Measurements from ENCODE around the gene CFAP97D1.

CFAP97D1 gene

GRCh38 chr17:43799047-43799446, 18.8 kb downstream of the CFAP97D1 start:
- DNase-seq (ENCODE audit: low read depth) = no peak

- no peak for DNase-seq (ENCODE audit: low read depth)
Observed at GRCh38 chr17:43800736-43801135, 20.5 kb downstream of the CFAP97D1 start.

GRCh38 chr17:43801844-43802243, 21.6 kb downstream of the CFAP97D1 start:
- no peak for DNase-seq (ENCODE audit: low read depth)

GRCh38 chr17:43803758-43804157, 23.5 kb downstream of the CFAP97D1 start:
- DNase-seq (ENCODE audit: low read depth) = no peak

GRCh38 chr17:43805117-43805516, 24.9 kb downstream of the CFAP97D1 start:
- no peak for DNase-seq (ENCODE audit: low read depth)

GRCh38 chr17:43808076-43808475, 27.8 kb downstream of the CFAP97D1 start:
- no peak for DNase-seq (ENCODE audit: low read depth)

- DNase-seq (ENCODE audit: low read depth) = no peak
Observed at GRCh38 chr17:43809121-43809520, 28.9 kb downstream of the CFAP97D1 start.

- DNase-seq (ENCODE audit: low read depth) = no peak
Observed at GRCh38 chr17:43810226-43810715, 30.0 kb downstream of the CFAP97D1 start.

- DNase-seq (ENCODE audit: low read depth) = no peak
Observed at GRCh38 chr17:43810823-43811222, 30.6 kb downstream of the CFAP97D1 start.

GRCh38 chr17:43812396-43813265, 32.4 kb downstream of the CFAP97D1 start:
- DNase-seq (ENCODE audit: low read depth) = no peak

- DNase-seq (ENCODE audit: low read depth) = no peak
Observed at GRCh38 chr17:43813386-43813785, 33.2 kb downstream of the CFAP97D1 start.

- DNase-seq (ENCODE audit: low read depth) = no peak
Observed at GRCh38 chr17:43814026-43814425, 33.8 kb downstream of the CFAP97D1 start.

GRCh38 chr17:43814714-43815113, 34.5 kb downstream of the CFAP97D1 start:
- DNase-seq (ENCODE audit: low read depth) = peak; percentile 77

- no peak for DNase-seq (ENCODE audit: low read depth)
Observed at GRCh38 chr17:43816336-43817320, 36.4 kb downstream of the CFAP97D1 start.

GRCh38 chr17:43817826-43818225, 37.6 kb downstream of the CFAP97D1 start:
- DNase-seq (ENCODE audit: low read depth) = no peak

- no peak for DNase-seq (ENCODE audit: low read depth)
Observed at GRCh38 chr17:43818966-43819365, 38.7 kb downstream of the CFAP97D1 start.

- DNase-seq (ENCODE audit: low read depth) = no peak
Observed at GRCh38 chr17:43820759-43821158, 40.5 kb downstream of the CFAP97D1 start.

- peak; percentile 11 for DNase-seq (ENCODE audit: low read depth)
Observed at GRCh38 chr17:43822570-43823190, 42.4 kb downstream of the CFAP97D1 start.

GRCh38 chr17:43823350-43824084, 43.3 kb downstream of the CFAP97D1 start:
- DNase-seq (ENCODE audit: low read depth) = no peak

- DNase-seq (ENCODE audit: low read depth) = no peak
Observed at GRCh38 chr17:43825567-43825966, 45.3 kb downstream of the CFAP97D1 start.

- DNase-seq (ENCODE audit: low read depth) = no peak
Observed at GRCh38 chr17:43826206-43826605, 46.0 kb downstream of the CFAP97D1 start.

Measured in amniotic epithelial cell (primary cell).